ENCODE data around the gene MPPED2.

Gene MPPED2, protein sequence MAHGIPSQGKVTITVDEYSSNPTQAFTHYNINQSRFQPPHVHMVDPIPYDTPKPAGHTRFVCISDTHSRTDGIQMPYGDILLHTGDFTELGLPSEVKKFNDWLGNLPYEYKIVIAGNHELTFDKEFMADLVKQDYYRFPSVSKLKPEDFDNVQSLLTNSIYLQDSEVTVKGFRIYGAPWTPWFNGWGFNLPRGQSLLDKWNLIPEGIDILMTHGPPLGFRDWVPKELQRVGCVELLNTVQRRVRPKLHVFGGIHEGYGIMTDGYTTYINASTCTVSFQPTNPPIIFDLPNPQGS

GRCh38 chr11:30586251-30587144 lies at the start of gene MPPED2:
MPPED2 (minus strand) TSS chr11:30586353; CDS start chr11:30580373, 5,980 bp downstream.
- H2AFZ ChIP-seq (ENCODE audit: low read depth, low read length) = no peak within 1 kb of the TSS
- H3K9ac ChIP-seq (ENCODE audit: low read length) = no peak within 1 kb of the TSS
- H3K36me3 ChIP-seq (replicated peaks; ENCODE audit: low read depth, low read length) = no peaks in the 10 kb centered on the region
- H3K4me3 ChIP-seq (ENCODE audit: low read length) = no peak within 1 kb of the TSS
- no peaks in the 10 kb centered on the region for H3K9me3 ChIP-seq (ENCODE audit: insufficient read depth, low read length)
- no peaks in the 10 kb centered on the region for H3K27me3 ChIP-seq (ENCODE audit: low read depth, low read length)
- no peaks in the 10 kb centered on the region for H3K79me2 ChIP-seq (ENCODE audit: low read length)
- H4K20me1 ChIP-seq (ENCODE audit: insufficient read depth, low read length) = no peaks in the 10 kb centered on the region
- no peaks in the 10 kb centered on the region for H3K4me1 ChIP-seq (ENCODE audit: low read length)
- no peak within 1 kb of the TSS for H3K27ac ChIP-seq (ENCODE audit: low read length)
- TF ChIP-seq CTCF (IDR thresholded peaks at IDR 0.05; ENCODE audit: low read depth, low read length) (no peak), EZH2phosphoT487 (IDR thresholded peaks at IDR 0.05; ENCODE audit: low read depth) (no peak)
- no peak within 1 kb of the TSS for H3K4me2 ChIP-seq (ENCODE audit: low read length)

GRCh38 chr11:30635401-30635989 lies 49.3 kb upstream of the MPPED2 start:
- H3K4me3 ChIP-seq (ENCODE audit: low read length) = no peak overlapping the region
- H3K36me3 ChIP-seq (replicated peaks; ENCODE audit: low read depth, low read length) = no peaks in the 10 kb centered on the region
- no peak overlapping the region for H2AFZ ChIP-seq (ENCODE audit: low read depth, low read length)
- H3K27me3 ChIP-seq (ENCODE audit: low read depth, low read length) = no peaks in the 10 kb centered on the region
- no peak for TF ChIP-seq CTCF (IDR thresholded peaks at IDR 0.05; ENCODE audit: low read depth, low read length)
- TF ChIP-seq EZH2phosphoT487 (IDR thresholded peaks at IDR 0.05; ENCODE audit: low read depth) = no peak
- H3K9me3 ChIP-seq (ENCODE audit: insufficient read depth, low read length) = no peaks in the 10 kb centered on the region
- no peaks in the 10 kb centered on the region for H4K20me1 ChIP-seq (ENCODE audit: insufficient read depth, low read length)
- H3K27ac ChIP-seq (ENCODE audit: low read length) = no peak overlapping the region
- H3K4me2 ChIP-seq (ENCODE audit: low read length) = no peak overlapping the region
- no peak overlapping the region for H3K9ac ChIP-seq (ENCODE audit: low read length)
- no peaks in the 10 kb centered on the region for H3K4me1 ChIP-seq (ENCODE audit: low read length)
- no peaks in the 10 kb centered on the region for H3K79me2 ChIP-seq (ENCODE audit: low read length)

DNA sequence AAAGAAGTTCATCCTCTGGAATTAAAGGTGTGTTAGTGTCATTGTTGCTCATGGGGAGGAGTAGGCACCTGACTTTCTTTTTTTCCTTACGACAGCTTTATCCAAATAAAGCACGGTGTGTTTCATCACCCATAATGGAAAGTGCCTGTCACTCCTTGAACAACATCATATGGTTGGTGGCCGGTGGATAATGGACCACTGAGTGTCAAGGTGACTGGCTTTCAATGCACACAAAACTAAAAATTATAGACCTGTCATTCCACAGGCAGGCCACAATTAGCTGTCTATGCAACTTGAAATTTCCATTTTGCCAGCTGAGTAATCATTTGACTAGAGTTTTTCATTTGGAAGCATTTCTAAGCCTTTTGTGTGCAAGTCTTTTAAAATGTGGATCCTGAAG lies 45.0 kb upstream of the MPPED2 start:
- Histone ChIP-seq H3K9ac (ENCODE audit: low read length) (no peak overlapping the region), H4K20me1 (ENCODE audit: insufficient read depth, low read length) (no peaks in the 10 kb centered on the region), H3K4me3 (ENCODE audit: low read length) (no peak overlapping the region), H3K4me2 (ENCODE audit: low read length) (no peak overlapping the region), H3K79me2 (ENCODE audit: low read length) (no peaks in the 10 kb centered on the region), H3K27me3 (ENCODE audit: low read depth, low read length) (no peaks in the 10 kb centered on the region), H3K27ac (ENCODE audit: low read length) (no peak overlapping the region), H2AFZ (ENCODE audit: low read depth, low read length) (no peak overlapping the region), H3K36me3 (replicated peaks; ENCODE audit: low read depth, low read length) (no peaks in the 10 kb centered on the region), H3K4me1 (ENCODE audit: low read length) (no peaks in the 10 kb centered on the region), H3K9me3 (ENCODE audit: insufficient read depth, low read length) (no peaks in the 10 kb centered on the region)
- no peak for TF ChIP-seq CTCF (IDR thresholded peaks at IDR 0.05; ENCODE audit: low read depth, low read length)
- no peak for TF ChIP-seq EZH2phosphoT487 (IDR thresholded peaks at IDR 0.05; ENCODE audit: low read depth)

GRCh38 chr11:30619767-30620166 lies 33.6 kb upstream of the MPPED2 start:
- no peaks in the 10 kb centered on the region for H4K20me1 ChIP-seq (ENCODE audit: insufficient read depth, low read length)
- H3K9me3 ChIP-seq (ENCODE audit: insufficient read depth, low read length) = 0 out of 2 replicates have a peak, but pooled peaks cover 3% of the 10 kb centered on the region
- H3K4me3 ChIP-seq (ENCODE audit: low read length) = no peak overlapping the region
- no peaks in the 10 kb centered on the region for H3K79me2 ChIP-seq (ENCODE audit: low read length)
- H3K27me3 ChIP-seq (ENCODE audit: low read depth, low read length) = no peaks in the 10 kb centered on the region
- H3K4me2 ChIP-seq (ENCODE audit: low read length) = no peak overlapping the region
- H3K27ac ChIP-seq (ENCODE audit: low read length) = no peak overlapping the region
- no peak for TF ChIP-seq CTCF (IDR thresholded peaks at IDR 0.05; ENCODE audit: low read depth, low read length)
- TF ChIP-seq EZH2phosphoT487 (IDR thresholded peaks at IDR 0.05; ENCODE audit: low read depth) = no peak
- H3K36me3 ChIP-seq (replicated peaks; ENCODE audit: low read depth, low read length) = no peaks in the 10 kb centered on the region
- H2AFZ ChIP-seq (ENCODE audit: low read depth, low read length) = no peak overlapping the region
- H3K9ac ChIP-seq (ENCODE audit: low read length) = no peak overlapping the region
- no peaks in the 10 kb centered on the region for H3K4me1 ChIP-seq (ENCODE audit: low read length)

Measured in OCI-LY3 (cell line).